Spleen (tissue), 7 donors: Measurements from ENCODE around the gene CLEC1B.
"Not testable (repeated sequence)": the region's sequence is repeated elsewhere in the genome, so short reads cannot be mapped to it uniquely, and the experiment has no call there.

Source experiments
- CTCF ChIP-seq, 11 experiments: fragments of 200-600 bp in 7 of 11; fragments of 450-650 bp in 4 of 11; sonication (generic) in 4 of 11; IDR thresholded peaks in 8 of 11; conservative IDR thresholded peaks in 3 of 11; 1 replicate in 7 of 11; 2 replicates in 4 of 11; pipeline versions ENCODE4 v1.4.0 to v1.8.0; 2016 to 2021; ENCODE audit warnings: antibody characterized with exemption in 11 of 11, inconsistent platforms in 4 of 11, mild to moderate bottlenecking in 1 of 11
- POLR2A ChIP-seq, 3 donors: fragments of 450-650 bp; IDR thresholded peaks; one replicate each; pipeline ENCODE4 v1.5.1; 2017; ENCODE audit warnings: antibody characterized with exemption in 3 of 3, mild to moderate bottlenecking in 1 of 3
- POLR2AphosphoS5 ChIP-seq, 3 donors: sonication (generic); formaldehyde crosslinking; IDR thresholded peaks; one replicate each; pipeline ENCODE4 v1.5.1; 2017; ENCODE audit warnings: antibody characterized with exemption in 3 of 3
- donor health status: DM: no; HTN: no; CAD: no; lungs with moderate emphysema.
- donor health status: DM: no; HTN: no; CAD: no.
- donor health status: DM: no; HTN: no; CAD: no.

- TF ChIP-seq CTCF (IDR thresholded peaks at IDR 0.05 in 8 of 11, conservative IDR thresholded peaks at IDR 0.05 in 3 of 11); POLR2A (IDR thresholded peaks at IDR 0.05); POLR2AphosphoS5 (IDR thresholded peaks at IDR 0.05): not testable (repeated sequence)
Measured at GRCh38 chr12:10026666-10027065, 27.7 kb upstream of the CLEC1B start.
